DND-41 (cell line): ENCODE results near the gene MRRF.

Source experiments
- CTCF ChIP-seq: IDR thresholded peaks from 2 replicates; pipeline ENCODE4 v1.5.1; 2012; ENCODE audit warnings: borderline replicate concordance, low read length, moderate library complexity, mild to moderate bottlenecking; ENCODE audit not compliant: poor library complexity, severe bottlenecking; ENCODE audit errors: extremely low read depth
- EZH2 ChIP-seq: IDR thresholded peaks from 3 replicates; pipeline ENCODE4 v1.6.1; 2012; ENCODE audit warnings: borderline replicate concordance, low read depth, mild to moderate bottlenecking, moderate library complexity, low read length, inconsistent platforms; ENCODE audit not compliant: severe bottlenecking

- TF ChIP-seq CTCF, result peak; percentile 24
- TF ChIP-seq EZH2, result no peak
Measured at GRCh38 chr9:122356627-122357026, 91.9 kb downstream of the MRRF start.
